Heart right ventricle (tissue), 16 donors: ENCODE measurements around the gene TACR1. TPM values are rescaled to one million over a fixed set of nuclear protein-coding genes. Genes with fewer than 3 reads are reported as not detected.

ENCODE experiments used
- ATAC-seq, 8 donors: fragments of 200-7000 bp; cut with Tn5 transposase; one replicate each; pipeline ENCODE4 v1.9.1; 2020; ENCODE audit warnings: mild to moderate bottlenecking in 8 of 8, moderate library complexity in 8 of 8, moderate number of reproducible peaks in 1 of 8
- DNase-seq, 2 donors: peaks; one replicate each; pipeline ENCODE4 v3.0.0-alpha.2; 2020
- H3K27ac ChIP-seq, 10 donors: fragments of 200-600 bp; sonication (generic) in 2 of 10; one replicate each; pipeline versions ENCODE4 v1.5.0 to v1.8.0; 2020 to 2022; ENCODE audit warnings: mild to moderate bottlenecking in 3 of 10
- H3K27me3 ChIP-seq, 7 donors: fragments of 200-600 bp; one replicate each; pipeline ENCODE4 v1.8.0; 2021 to 2022; ENCODE audit warnings: mild to moderate bottlenecking in 2 of 7
- H3K36me3 ChIP-seq, 9 donors: fragments of 200-600 bp; sonication (generic) in 1 of 9; one replicate each; pipeline versions ENCODE4 v1.5.0 to v1.8.0; 2020 to 2022; ENCODE audit warnings: mild to moderate bottlenecking in 2 of 9
- H3K4me1 ChIP-seq, 9 donors: fragments of 200-600 bp; sonication (generic) in 1 of 9; one replicate each; pipeline versions ENCODE4 v1.5.0 to v1.8.0; 2020 to 2022; ENCODE audit warnings: mild to moderate bottlenecking in 4 of 9
- H3K4me3 ChIP-seq, 10 donors: fragments of 200-600 bp; sonication (generic) in 2 of 10; one replicate each; pipeline versions ENCODE4 v1.5.0 to v1.8.0; 2020 to 2022; ENCODE audit warnings: mild to moderate bottlenecking in 7 of 10, moderate library complexity in 2 of 10
- H3K9me3 ChIP-seq, 11 donors: fragments of 200-600 bp in 10 of 11; sonication (generic) in 2 of 11; one replicate each; pipeline versions ENCODE4 v1.5.0 to v1.8.0; 2013 to 2022; ENCODE audit warnings: mild to moderate bottlenecking in 2 of 11, control low read depth in 1 of 11, moderate library complexity in 1 of 11
- whole genome bisulfite sequencing, 2 donors: extraction: QIAGEN DNeasy Blood & Tissue Kit; methylation state at CpG; one replicate each; pipeline ENCODE4 v1.1.7; 2013; ENCODE audit warnings: inconsistent platforms in 1 of 2; 5-methylcytosine and 5-hydroxymethylcytosine counted together
- intact Hi-C, 10 donors: fragments of 100-400 bp; cut with DNase I; formaldehyde crosslinking; loops; one replicate each; pipeline versions ENCODE4 v1.11.1 to v1.14.2; 2022
- polyA plus RNA-seq, 2 donors: library from polyadenylated mRNA; stranded (reverse); fragments of 200-250 nt; gene quantifications; one replicate each; pipeline ENCODE4 v1.2.3, GENCODE V29; 2013
- total RNA-seq, 10 donors: library from RNA; stranded (reverse); fragmentation: NEBNext Ultra II Directional in 3 of 10; extraction: Animal tissue kit (Norgen Biotek cat#: 25700) in 3 of 10; gene quantifications; one replicate each; pipeline versions ENCODE4 v1.2.1 to v1.2.4, GENCODE V29; 2021 to 2023
- TF ChIP-seq, protein P1 (sequence below), 9 donors: fragments of 200-600 bp; sonication (generic) in 2 of 9; IDR thresholded peaks; one replicate each; pipeline versions ENCODE4 v1.5.0 to v1.8.0; 2021 to 2022; ENCODE audit warnings: antibody characterized with exemption in 9 of 9, mild to moderate bottlenecking in 5 of 9, moderate library complexity in 1 of 9
- donor health status: Arrhythmogenic right ventricular cardiomyopathy.
- donor health status: ischemic (EF 13 %, LVEDD 7.1; RV severe dilation, severe dysfunction).
- donor health status: healthy with polysubstance abuse.
- donor health status: DM: no; HTN: yes; CAD: no.
- donor health status: DM: no; HTN: no; CAD: no.
- donor health status: ischemic (EF 25% LVEDD 6.9; RV normal size, moderate dysfunction).
- donor health status: ischemic (EF 25% LVEDD 5.7; RV mildly dilated, moderate dysfunction).
- donor health status: healthy.
- donor health status: DM: yes; HTN: yes; CAD: no.
- donor health status: Ischemic cardiomyopathy.
- donor health status: ischemic (EF 35%, LVEDD 5.7; RV mildly dilated, moderate dysfunction).
- donor health status: nonischemic (EF 11% LVEDD 7.7; RV severe dilation, severe dysfunction).
- donor health status: DM: yes; HTN: yes; CAD: no.
- donor health status: PGD.
- donor health status: ischemic (EF 29% LVEDD 5.4; RV normal size, mild dysfunction).
- donor health status: nonischemic (EF 23%, LVEDD 6.1; RV moderate dilation, normal function).

Gene TACR1
- total and polyA plus RNA-seq, 12 donors = 0.06 to 0.38 (median 0.17) TPM; not detected in 3

DNA sequence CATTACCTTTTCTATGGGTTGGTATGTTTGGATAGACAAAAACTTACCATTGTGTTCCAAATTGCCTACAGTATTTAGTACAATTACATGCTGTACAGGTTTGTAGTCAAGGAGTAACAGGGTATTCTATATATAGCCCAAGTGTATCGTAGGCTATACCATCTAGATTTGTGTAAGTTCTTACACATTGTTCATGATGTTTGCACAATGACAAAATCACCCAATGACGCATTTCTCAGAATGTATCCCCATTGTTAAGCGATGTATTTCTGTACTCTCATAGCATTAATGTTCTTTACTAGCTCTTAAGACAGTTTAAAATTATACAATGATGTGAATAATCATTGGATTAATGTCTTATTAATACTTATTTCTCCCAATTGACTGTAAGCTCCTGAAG, 16.7 kb downstream of the TACR1 start:
- no peak for ATAC-seq
- Histone ChIP-seq H3K27ac (no peak overlapping the region), H3K4me1 (no peaks in the 10 kb centered on the region), H3K4me3 (no peak overlapping the region), H3K9me3 (no peaks in the 10 kb centered on the region), H3K36me3 (no peaks in the 10 kb centered on the region), H3K27me3 (no peaks in the 10 kb centered on the region)
- TF ChIP-seq, protein P1, sequence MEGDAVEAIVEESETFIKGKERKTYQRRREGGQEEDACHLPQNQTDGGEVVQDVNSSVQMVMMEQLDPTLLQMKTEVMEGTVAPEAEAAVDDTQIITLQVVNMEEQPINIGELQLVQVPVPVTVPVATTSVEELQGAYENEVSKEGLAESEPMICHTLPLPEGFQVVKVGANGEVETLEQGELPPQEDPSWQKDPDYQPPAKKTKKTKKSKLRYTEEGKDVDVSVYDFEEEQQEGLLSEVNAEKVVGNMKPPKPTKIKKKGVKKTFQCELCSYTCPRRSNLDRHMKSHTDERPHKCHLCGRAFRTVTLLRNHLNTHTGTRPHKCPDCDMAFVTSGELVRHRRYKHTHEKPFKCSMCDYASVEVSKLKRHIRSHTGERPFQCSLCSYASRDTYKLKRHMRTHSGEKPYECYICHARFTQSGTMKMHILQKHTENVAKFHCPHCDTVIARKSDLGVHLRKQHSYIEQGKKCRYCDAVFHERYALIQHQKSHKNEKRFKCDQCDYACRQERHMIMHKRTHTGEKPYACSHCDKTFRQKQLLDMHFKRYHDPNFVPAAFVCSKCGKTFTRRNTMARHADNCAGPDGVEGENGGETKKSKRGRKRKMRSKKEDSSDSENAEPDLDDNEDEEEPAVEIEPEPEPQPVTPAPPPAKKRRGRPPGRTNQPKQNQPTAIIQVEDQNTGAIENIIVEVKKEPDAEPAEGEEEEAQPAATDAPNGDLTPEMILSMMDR (IDR thresholded peaks at IDR 0.05) = no peak
- 96 to 98% methylated on average over 3 of the region's 3 CpGs for WGBS, 2 donors
- intact Hi-C loops = no loop called here
- DNase-seq = no peak

DNA sequence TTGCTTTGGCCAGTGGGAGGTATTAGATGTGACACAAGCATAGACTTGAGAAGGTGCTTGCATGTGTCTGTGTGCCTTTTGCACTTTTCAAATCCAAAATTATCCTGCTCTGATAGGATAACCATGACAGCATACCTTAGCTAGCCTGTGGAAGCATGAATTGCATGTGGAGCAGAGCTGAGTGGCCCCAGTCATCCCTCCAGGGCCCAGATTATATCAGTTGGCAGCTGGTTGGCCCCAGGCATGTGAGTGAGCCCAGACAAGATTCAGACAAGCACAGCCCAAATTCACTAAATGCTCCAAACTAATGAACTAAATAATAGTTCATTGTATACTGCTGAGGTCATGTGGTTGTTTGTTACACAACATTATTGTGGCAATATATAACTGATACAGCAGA, 18.8 kb downstream of the TACR1 start:
- intact Hi-C loops = no loop called here
- Histone ChIP-seq H3K27me3 (no peaks in the 10 kb centered on the region), H3K4me3 (no peak overlapping the region), H3K36me3 (no peaks in the 10 kb centered on the region), H3K9me3 (no peaks in the 10 kb centered on the region), H3K27ac (no peak overlapping the region), H3K4me1 (no peaks in the 10 kb centered on the region)
- DNase-seq (no peak), ATAC-seq (no peak)
- TF ChIP-seq, protein P1 (IDR thresholded peaks at IDR 0.05) = no peak

DNA sequence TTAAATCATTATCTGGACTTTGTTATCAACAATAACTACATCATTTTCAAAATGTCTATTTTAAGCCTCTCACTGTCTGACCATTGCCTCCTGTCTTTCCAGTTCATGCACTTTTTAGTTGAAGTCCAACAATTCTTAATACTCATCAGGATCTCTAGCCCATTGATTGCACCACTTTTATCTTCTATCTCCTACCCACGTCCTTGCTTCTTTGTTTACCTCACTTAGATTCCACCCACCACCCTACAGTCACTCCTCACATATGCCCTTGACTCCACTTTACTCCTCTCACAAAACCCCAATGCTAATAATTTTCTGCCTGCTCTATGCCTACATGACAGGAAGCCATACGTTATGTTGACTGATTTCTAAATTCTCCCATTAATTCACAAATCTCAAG, 21.9 kb downstream of the TACR1 start:
- Histone ChIP-seq H3K27me3 (no peaks in the 10 kb centered on the region), H3K4me3 (no peak overlapping the region), H3K36me3 (no peaks in the 10 kb centered on the region), H3K9me3 (no peaks in the 10 kb centered on the region), H3K27ac (no peak overlapping the region), H3K4me1 (no peaks in the 10 kb centered on the region)
- TF ChIP-seq, protein P1 (IDR thresholded peaks at IDR 0.05) = no peak
- DNase-seq (no peak), ATAC-seq (no peak)
- intact Hi-C loops = no loop called here
- 71 to 78% methylated on average over 2 of the region's 2 CpGs for WGBS, 2 donors

DNA sequence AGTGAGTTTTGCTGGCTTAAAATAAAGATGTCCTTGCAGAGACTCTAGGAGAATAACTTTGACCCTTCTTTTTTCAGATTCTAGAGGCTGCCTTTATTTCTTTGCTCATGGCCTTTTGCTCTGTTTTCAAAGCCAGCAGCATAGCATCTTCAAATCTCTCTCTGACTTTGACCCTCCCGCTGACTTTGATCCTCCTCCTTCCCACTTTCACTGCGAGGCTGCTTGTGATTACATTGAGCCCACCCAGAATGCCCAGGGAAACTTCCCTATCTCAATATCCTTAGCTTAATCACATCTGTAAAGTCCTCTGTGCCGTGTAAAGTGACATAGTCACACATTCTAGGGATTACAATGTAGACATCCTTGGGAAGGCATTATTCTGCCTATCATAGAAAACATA, 23.9 kb downstream of the TACR1 start:
- DNase-seq (no peak), ATAC-seq (no peak)
- Histone ChIP-seq H3K27ac (no peak overlapping the region), H3K27me3 (no peaks in the 10 kb centered on the region), H3K9me3 (no peaks in the 10 kb centered on the region), H3K36me3 (no peaks in the 10 kb centered on the region), H3K4me1 (no peaks in the 10 kb centered on the region), H3K4me3 (no peak overlapping the region)
- intact Hi-C loops = no loop called here
- TF ChIP-seq, protein P1 (IDR thresholded peaks at IDR 0.05) = no peak
- WGBS, 2 donors = 58 to 61% methylated on average over 3 of the region's 3 CpGs

DNA sequence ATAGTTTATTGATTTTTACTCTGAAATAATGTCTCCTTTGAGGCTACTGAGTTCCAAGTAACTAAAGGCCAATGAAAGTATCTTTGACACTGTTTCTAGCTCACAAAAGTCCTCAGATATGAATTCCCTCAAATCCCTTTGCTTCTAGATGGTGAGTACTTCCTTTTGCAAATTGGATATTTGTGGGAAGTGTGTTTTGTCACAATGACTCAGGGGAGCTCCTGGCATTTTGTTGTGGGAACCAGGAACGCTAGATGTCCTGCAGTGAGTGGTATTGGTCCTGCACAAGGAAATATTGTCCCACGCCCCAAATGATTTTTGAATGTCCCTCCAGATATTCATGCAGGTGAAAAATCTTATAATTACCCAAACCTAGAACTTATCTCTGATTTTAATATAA, 24.3 kb downstream of the TACR1 start:
- ATAC-seq (no peak), DNase-seq (no peak)
- Histone ChIP-seq H3K27ac (no peak overlapping the region), H3K4me1 (no peaks in the 10 kb centered on the region), H3K4me3 (no peak overlapping the region), H3K9me3 (no peaks in the 10 kb centered on the region), H3K27me3 (no peaks in the 10 kb centered on the region), H3K36me3 (no peaks in the 10 kb centered on the region)
- WGBS, 2 donors = 93 to 94% methylated on average over 2 of the region's 2 CpGs
- intact Hi-C loops = no loop called here
- TF ChIP-seq, protein P1 (IDR thresholded peaks at IDR 0.05) = no peak
